ENCODE results near the gene TMEM132C. TPM values are rescaled to one million over a fixed set of nuclear protein-coding genes. Genes with fewer than 3 reads are reported as not detected.

Gene TMEM132C
- total and polyA plus RNA-seq, 2 experiments from 2014 or later, result not detected

GRCh38 chr12:128314611-128315010 lies 47.6 kb downstream of the TMEM132C start:
- no peak overlapping the region for H3K27ac Mint-ChIP-seq
- H3K36me3 ChIP-seq (ENCODE audit: insufficient read depth), result no peaks in the 10 kb centered on the region
- no peaks in the 10 kb centered on the region for H3K4me1 Mint-ChIP-seq
- H2AFZ ChIP-seq, result no peak overlapping the region
- H3K79me2 ChIP-seq (replicated peaks; ENCODE audit: insufficient read depth), result no peaks in the 10 kb centered on the region
- H3K9me2 ChIP-seq (ENCODE audit: insufficient read depth), result no peaks in the 10 kb centered on the region
- H3K4me3 Mint-ChIP-seq, result no peak overlapping the region
- peaks cover 100% of the 10 kb centered on the region for H3K9me3 Mint-ChIP-seq
- no peak for ATAC-seq
- H3F3A ChIP-seq (replicated peaks; ENCODE audit: low read depth), result no peaks in the 10 kb centered on the region
- peaks cover 6% of the 10 kb centered on the region for H3K27me3 Mint-ChIP-seq (ENCODE audit: insufficient read depth, low read depth, poor library complexity)
- H3K4me3 ChIP-seq, result no peak overlapping the region
- no peak overlapping the region for H3K4me2 ChIP-seq
- no peak for DNase-seq (ENCODE audit: low spot score)
- peaks cover 65% of the 10 kb centered on the region for H3K36me3 Mint-ChIP-seq (ENCODE audit: low read depth)
- no peaks in the 10 kb centered on the region for H3K4me1 ChIP-seq (ENCODE audit: insufficient read depth)
- no peaks in the 10 kb centered on the region for H4K20me1 ChIP-seq (replicated peaks; ENCODE audit: insufficient read depth)
- TF ChIP-seq ZNF114 (CRISPR knock-in tag; IDR thresholded peaks at IDR 0.05), result no peak
- no peak for TF ChIP-seq STAT1 (IDR thresholded peaks at IDR 0.05; ENCODE audit: unreplicated experiment)
- no peak for TF ChIP-seq ZNF331 (CRISPR knock-in tag; IDR thresholded peaks at IDR 0.05; ENCODE audit: low read depth)
- no peak for TF ChIP-seq REST (IDR thresholded peaks at IDR 0.05; ENCODE audit: unreplicated experiment)
- TF ChIP-seq EZH2phosphoT487 (IDR thresholded peaks at IDR 0.05; ENCODE audit: unreplicated experiment), result no peak
- TF ChIP-seq CTCF (conservative IDR thresholded peaks at IDR 0.05; ENCODE audit: low read depth in 2 of 2), result no peak
- TF ChIP-seq EZH2 (IDR thresholded peaks at IDR 0.05; ENCODE audit: low read depth, unreplicated experiment), result no peak
- TF ChIP-seq ZNF462 (CRISPR knock-in tag; IDR thresholded peaks at IDR 0.05), result no peak
- no peaks in the 10 kb centered on the region for H3K27me3 ChIP-seq (ENCODE audit: insufficient read depth)
- H3K27ac ChIP-seq (ENCODE audit: low read depth), result no peak overlapping the region

Data from GM23338 (cell line).